Trophoblast cell (in vitro differentiated cells and primary cell): Measurements from ENCODE around the gene ZNF536.
A peak's percentile ranks its signal among the peaks of the same experiment; 100 is the strongest.

ENCODE experiments used
- DNase-seq, 2 donors: peaks; one replicate each; pipeline ENCODE4 v3.0.0-alpha.2; 2016
- H2AFZ ChIP-seq: 2 replicates; pipeline ENCODE4 v1.6.1; 2013; ENCODE audit warnings: low read length, moderate library complexity, mild to moderate bottlenecking; ENCODE audit not compliant: insufficient read depth, poor library complexity
- H2AK5ac ChIP-seq: 2 replicates; pipeline ENCODE4 v1.6.1; 2013; ENCODE audit warnings: mild to moderate bottlenecking, low read length
- H2BK120ac ChIP-seq: 2 replicates; pipeline ENCODE4 v1.6.1; 2013; ENCODE audit warnings: low read length, mild to moderate bottlenecking, moderate library complexity; ENCODE audit not compliant: insufficient read depth, poor library complexity
- H2BK12ac ChIP-seq: 2 replicates; pipeline ENCODE4 v1.6.1; 2013; ENCODE audit warnings: mild to moderate bottlenecking, low read length, moderate library complexity
- H2BK5ac ChIP-seq: 2 replicates; pipeline ENCODE4 v1.6.1; 2013; ENCODE audit warnings: low read length, low read depth, moderate library complexity, mild to moderate bottlenecking; ENCODE audit not compliant: poor library complexity
- H3K14ac ChIP-seq: 2 replicates; pipeline ENCODE4 v1.6.1; 2013; ENCODE audit warnings: mild to moderate bottlenecking, low read length
- H3K18ac ChIP-seq: 2 replicates; pipeline ENCODE4 v1.6.1; 2013; ENCODE audit warnings: mild to moderate bottlenecking, low read length
- H3K23ac ChIP-seq: 2 replicates; pipeline ENCODE4 v1.6.1; 2013; ENCODE audit warnings: low read length
- H3K27ac ChIP-seq: 2 replicates; pipeline ENCODE4 v1.5.1; 2013; ENCODE audit warnings: low read depth, mild to moderate bottlenecking, inconsistent platforms, low read length, moderate library complexity
- H3K27me3 ChIP-seq: 2 replicates; pipeline ENCODE4 v1.6.1; 2013; ENCODE audit warnings: inconsistent platforms, mild to moderate bottlenecking, low read length, moderate library complexity; ENCODE audit not compliant: insufficient read depth
- H3K36me3 ChIP-seq, 2 experiments: 1 replicate in 1 of 2; 2 replicates in 1 of 2; pipeline ENCODE4 v1.6.1; 2013; ENCODE audit warnings: low read length in 2 of 2, mild to moderate bottlenecking in 2 of 2, moderate library complexity in 1 of 2; ENCODE audit not compliant: insufficient read depth in 2 of 2, control insufficient read depth in 1 of 2
- H3K4ac ChIP-seq: 2 replicates; pipeline ENCODE4 v1.6.1; 2013; ENCODE audit warnings: low read depth, mild to moderate bottlenecking, low read length, moderate library complexity
- H3K4me1 ChIP-seq, 2 experiments: 1 replicate in 1 of 2; 2 replicates in 1 of 2; pipeline ENCODE4 v1.6.1; 2013; ENCODE audit warnings: low read length in 2 of 2, mild to moderate bottlenecking in 2 of 2, moderate library complexity in 1 of 2; ENCODE audit not compliant: insufficient read depth in 2 of 2, control insufficient read depth in 1 of 2
- H3K4me2 ChIP-seq: 2 replicates; pipeline ENCODE4 v1.6.1; 2013; ENCODE audit warnings: inconsistent platforms, mild to moderate bottlenecking, low read length, moderate library complexity
- H3K4me3 ChIP-seq: 2 replicates; pipeline ENCODE4 v1.5.1; 2013; ENCODE audit warnings: mild to moderate bottlenecking, low read depth, low read length, inconsistent platforms
- H3K79me1 ChIP-seq: one replicate; pipeline ENCODE4 v1.6.1; 2013; ENCODE audit warnings: low read length
- H3K79me2 ChIP-seq: 2 replicates; pipeline ENCODE4 v1.6.1; 2013; ENCODE audit warnings: low read length, mild to moderate bottlenecking; ENCODE audit not compliant: control insufficient read depth, insufficient read depth, poor library complexity
- H3K9ac ChIP-seq: 2 replicates; pipeline ENCODE4 v1.6.1; 2013; ENCODE audit warnings: mild to moderate bottlenecking, low read length
- H3K9me3 ChIP-seq: 2 replicates; pipeline ENCODE4 v1.6.1; 2013; ENCODE audit warnings: low read depth, mild to moderate bottlenecking, control low read depth, inconsistent platforms, low read length; ENCODE audit not compliant: insufficient read depth
- H4K12ac ChIP-seq: 2 replicates; pipeline ENCODE4 v1.6.1; 2013; ENCODE audit warnings: low read depth, mild to moderate bottlenecking, low read length, moderate library complexity
- H4K8ac ChIP-seq: 2 replicates; pipeline ENCODE4 v1.6.1; 2013; ENCODE audit warnings: low read depth, mild to moderate bottlenecking, low read length, moderate library complexity
- H4K91ac ChIP-seq: one replicate; pipeline ENCODE4 v1.6.1; 2013; ENCODE audit warnings: low read depth, mild to moderate bottlenecking, low read length, moderate library complexity
- WGBS: extraction: QIAGEN DNeasy Blood & Tissue Kit; methylation state at CpG from one replicate; pipeline ENCODE4 v1.1.7; 2013; ENCODE audit warnings: missing lambda C conversion rate; ENCODE audit not compliant: insufficient read length, insufficient coverage; ENCODE audit errors: extremely low coverage; 5-methylcytosine and 5-hydroxymethylcytosine counted together

Gene ZNF536

GRCh38 chr19:30373593-30373992 is 1.4 kb downstream of the ZNF536 start:
- Histone ChIP-seq H3K14ac (no peak overlapping the region), H3K23ac (no peak overlapping the region), H3K9me3 (peaks cover 7% of the 10 kb centered on the region), H3K9ac (no peak overlapping the region), H3K79me1 (no peaks in the 10 kb centered on the region), H3K27me3 (peaks cover 27% of the 10 kb centered on the region), H2AFZ (no peak overlapping the region), H3K27ac (no peak overlapping the region), H2AK5ac (no peak overlapping the region), H3K79me2 (no peaks in the 10 kb centered on the region), H3K18ac (no peak overlapping the region), H3K4ac (no peak overlapping the region), H2BK12ac (no peak overlapping the region), H4K91ac (no peak overlapping the region), H4K12ac (no peak overlapping the region), H2BK120ac (no peak overlapping the region), H3K4me2 (no peak overlapping the region), H3K4me3 (no peak overlapping the region), H3K36me3 (no peaks in the 10 kb centered on the region), H2BK5ac (no peak overlapping the region), H3K4me1 (peaks cover 0 to 2% of the 10 kb centered on the region in 2 experiments), H4K8ac (no peak overlapping the region)
- no CpG with 5 or more reads among the region's 17 CpGs for WGBS
- no peak for DNase-seq

GRCh38 chr19:30374539-30374864 is 2.3 kb downstream of the ZNF536 start:
- peak overlapping the region; percentile 65 for H3K4me2 ChIP-seq
- H3K27ac ChIP-seq: no peak overlapping the region
- H4K12ac ChIP-seq: no peak overlapping the region
- peaks cover 27% of the 10 kb centered on the region for H3K27me3 ChIP-seq
- H3K36me3 ChIP-seq: no peaks in the 10 kb centered on the region
- no peak overlapping the region for H3K14ac ChIP-seq
- no CpG with 5 or more reads among the region's 21 CpGs for WGBS
- H3K18ac ChIP-seq: no peak overlapping the region
- no peak overlapping the region for H3K9ac ChIP-seq
- H3K9me3 ChIP-seq: peaks cover 7% of the 10 kb centered on the region
- no peak overlapping the region for H2BK5ac ChIP-seq
- no peak overlapping the region for H3K23ac ChIP-seq
- H3K4me3 ChIP-seq: no peak overlapping the region
- no peak overlapping the region for H3K4ac ChIP-seq
- H2AFZ ChIP-seq: no peak overlapping the region
- no peak for DNase-seq
- H3K79me2 ChIP-seq: no peaks in the 10 kb centered on the region
- no peaks in the 10 kb centered on the region for H3K79me1 ChIP-seq
- no peak overlapping the region for H4K91ac ChIP-seq
- H4K8ac ChIP-seq: no peak overlapping the region
- H3K4me1 ChIP-seq: peaks cover 0 to 2% of the 10 kb centered on the region in 2 experiments
- no peak overlapping the region for H2AK5ac ChIP-seq
- no peak overlapping the region for H2BK12ac ChIP-seq
- no peak overlapping the region for H2BK120ac ChIP-seq

GRCh38 chr19:30374865-30375552 is 2.8 kb downstream of the ZNF536 start:
- Histone ChIP-seq H3K27me3 (peaks cover 27% of the 10 kb centered on the region), H3K9ac (no peak overlapping the region), H3K79me1 (no peaks in the 10 kb centered on the region), H3K4me2 (peak overlapping the region; percentile 65), H4K91ac (no peak overlapping the region), H2BK5ac (no peak overlapping the region), H3K4ac (no peak overlapping the region), H3K4me1 (peaks cover 0 to 2% of the 10 kb centered on the region in 2 experiments), H2AFZ (no peak overlapping the region), H3K18ac (no peak overlapping the region), H3K79me2 (no peaks in the 10 kb centered on the region), H2AK5ac (no peak overlapping the region), H3K9me3 (peaks cover 7% of the 10 kb centered on the region), H3K14ac (no peak overlapping the region), H2BK12ac (no peak overlapping the region), H4K12ac (no peak overlapping the region), H3K23ac (no peak overlapping the region), H3K4me3 (peak overlapping the region; percentile 59), H3K36me3 (no peaks in the 10 kb centered on the region), H3K27ac (no peak overlapping the region), H4K8ac (no peak overlapping the region), H2BK120ac (no peak overlapping the region)
- DNase-seq: no peak
- WGBS: no CpG with 5 or more reads among the region's 85 CpGs

- Histone ChIP-seq H2AFZ (no peak overlapping the region), H3K9me3 (peaks cover 7% of the 10 kb centered on the region), H3K36me3 (no peaks in the 10 kb centered on the region), H3K9ac (no peak overlapping the region), H4K8ac (no peak overlapping the region), H2BK120ac (no peak overlapping the region), H3K23ac (no peak overlapping the region), H3K27ac (no peak overlapping the region), H4K91ac (no peak overlapping the region), H3K27me3 (peaks cover 27% of the 10 kb centered on the region), H2BK12ac (no peak overlapping the region), H4K12ac (no peak overlapping the region), H3K18ac (no peak overlapping the region), H3K4me1 (peaks cover 0 to 2% of the 10 kb centered on the region in 2 experiments), H3K14ac (no peak overlapping the region), H2AK5ac (no peak overlapping the region), H2BK5ac (no peak overlapping the region), H3K79me2 (no peaks in the 10 kb centered on the region), H3K79me1 (no peaks in the 10 kb centered on the region), H3K4me2 (no peak overlapping the region), H3K4me3 (peak overlapping the region; percentile 59), H3K4ac (no peak overlapping the region)
- 100% methylated on average over 4 of the region's 23 CpGs for WGBS
- DNase-seq: no peak
Measured at GRCh38 chr19:30375553-30376031, 3.4 kb downstream of the ZNF536 start.
